MCF 10A (cell line): ENCODE measurements around the gene THADA. TPM values are rescaled to one million over a fixed set of nuclear protein-coding genes. Genes with fewer than 3 reads are reported as not detected.

ENCODE experiments used
- BruUV-seq: library from RNA; stranded (reverse); fragments of 400-500 nt; replicated peaks from 2 replicates; lab custom pipeline; 2021; lab: Mats Ljungman, UMichigan
- CTCF ChIA-PET: fragments of 300-600 bp; sonication (Branson Sonifier 250); formaldehyde crosslinking; extraction: SDS; loops from one replicate; lab custom pipeline; 2021; ENCODE audit warnings: antibody characterized with exemption, inconsistent platforms; lab: Yijun Ruan, JAX
- POLR2A ChIA-PET: fragments of 300-600, 350-650 bp; sonication (Branson Sonifier 250); formaldehyde crosslinking; extraction: SDS; loops from one replicate; lab custom pipeline; 2020; ENCODE audit warnings: antibody characterized with exemption, inconsistent platforms; lab: Yijun Ruan, JAX
- DNase-seq: peaks from one replicate; pipeline ENCODE4 v3.0.0-alpha.2; 2018; ENCODE audit not compliant: unreplicated experiment
- H3K27ac Mint-ChIP-seq: one replicate; pipeline ENCODE4 v1.8.0; 2022; ENCODE audit warnings: mild to moderate bottlenecking, low read depth, mixed read lengths; ENCODE audit not compliant: unreplicated experiment
- H3K27me3 Mint-ChIP-seq: one replicate; pipeline ENCODE4 v1.8.0; 2022; ENCODE audit warnings: mixed read lengths; ENCODE audit not compliant: insufficient read depth, unreplicated experiment
- H3K36me3 Mint-ChIP-seq: one replicate; pipeline ENCODE4 v1.8.0; 2022; ENCODE audit warnings: mild to moderate bottlenecking, moderate library complexity, mixed read lengths; ENCODE audit not compliant: insufficient read depth, unreplicated experiment
- H3K4me1 Mint-ChIP-seq: one replicate; pipeline ENCODE4 v1.8.0; 2022; ENCODE audit warnings: mixed read lengths; ENCODE audit not compliant: insufficient read depth, unreplicated experiment
- H3K4me3 Mint-ChIP-seq: one replicate; pipeline ENCODE4 v1.8.0; 2022; ENCODE audit warnings: mild to moderate bottlenecking, moderate library complexity, mixed read lengths; ENCODE audit not compliant: unreplicated experiment
- H3K9me3 Mint-ChIP-seq: one replicate; pipeline ENCODE4 v1.8.0; 2022; ENCODE audit warnings: mixed read lengths; ENCODE audit not compliant: unreplicated experiment
- intact Hi-C: fragments of 100-400 bp; cut with micrococcal nuclease; formaldehyde crosslinking; loops from 2 replicates; pipeline ENCODE4 v1.14.1; 2022
- total RNA-seq: library from RNA; stranded (reverse); gene quantifications from 2 replicates; pipeline ENCODE4 v1.2.3, GENCODE V29; 2022
- TF ChIP-seq, protein P1 (sequence below): fragments of 200-600 bp; IDR thresholded peaks from one replicate; pipeline ENCODE4 v1.8.0; 2022; ENCODE audit warnings: antibody characterized with exemption, mild to moderate bottlenecking; ENCODE audit not compliant: unreplicated experiment

The THADA gene
- total RNA-seq, 1 experiment from 2014 or later = 49.8 TPM

- Mint-ChIP-seq H3K27ac (peak overlapping the region; percentile 91), H3K36me3 (peaks cover 28% of the 10 kb centered on the region), H3K4me1 (peaks cover 16% of the 10 kb centered on the region), H3K9me3 (no peaks in the 10 kb centered on the region), H3K4me3 (no peak overlapping the region), H3K27me3 (no peaks in the 10 kb centered on the region)
- CTCF ChIA-PET = interaction anchor here (0.6 to 2.9 kb wide), 3 partner anchors 17 to 500 kb away, joined by 3 to 13 read pairs (median 8); no protein-coding TSS in a partner anchor
- BruUV-seq = no TSS peak
- intact Hi-C loops = no loop called here
- POLR2A ChIA-PET = interaction anchor here (0.8 to 2.7 kb wide), 11 partner anchors 10 to 294 kb away, joined by 3 to 22 read pairs (median 6); no protein-coding TSS in a partner anchor
- no peak for DNase-seq
- TF ChIP-seq, protein P1, sequence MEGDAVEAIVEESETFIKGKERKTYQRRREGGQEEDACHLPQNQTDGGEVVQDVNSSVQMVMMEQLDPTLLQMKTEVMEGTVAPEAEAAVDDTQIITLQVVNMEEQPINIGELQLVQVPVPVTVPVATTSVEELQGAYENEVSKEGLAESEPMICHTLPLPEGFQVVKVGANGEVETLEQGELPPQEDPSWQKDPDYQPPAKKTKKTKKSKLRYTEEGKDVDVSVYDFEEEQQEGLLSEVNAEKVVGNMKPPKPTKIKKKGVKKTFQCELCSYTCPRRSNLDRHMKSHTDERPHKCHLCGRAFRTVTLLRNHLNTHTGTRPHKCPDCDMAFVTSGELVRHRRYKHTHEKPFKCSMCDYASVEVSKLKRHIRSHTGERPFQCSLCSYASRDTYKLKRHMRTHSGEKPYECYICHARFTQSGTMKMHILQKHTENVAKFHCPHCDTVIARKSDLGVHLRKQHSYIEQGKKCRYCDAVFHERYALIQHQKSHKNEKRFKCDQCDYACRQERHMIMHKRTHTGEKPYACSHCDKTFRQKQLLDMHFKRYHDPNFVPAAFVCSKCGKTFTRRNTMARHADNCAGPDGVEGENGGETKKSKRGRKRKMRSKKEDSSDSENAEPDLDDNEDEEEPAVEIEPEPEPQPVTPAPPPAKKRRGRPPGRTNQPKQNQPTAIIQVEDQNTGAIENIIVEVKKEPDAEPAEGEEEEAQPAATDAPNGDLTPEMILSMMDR = no peak
Measured at GRCh38 chr2:43425659-43426058, 170.2 kb downstream of the THADA start.

DNA sequence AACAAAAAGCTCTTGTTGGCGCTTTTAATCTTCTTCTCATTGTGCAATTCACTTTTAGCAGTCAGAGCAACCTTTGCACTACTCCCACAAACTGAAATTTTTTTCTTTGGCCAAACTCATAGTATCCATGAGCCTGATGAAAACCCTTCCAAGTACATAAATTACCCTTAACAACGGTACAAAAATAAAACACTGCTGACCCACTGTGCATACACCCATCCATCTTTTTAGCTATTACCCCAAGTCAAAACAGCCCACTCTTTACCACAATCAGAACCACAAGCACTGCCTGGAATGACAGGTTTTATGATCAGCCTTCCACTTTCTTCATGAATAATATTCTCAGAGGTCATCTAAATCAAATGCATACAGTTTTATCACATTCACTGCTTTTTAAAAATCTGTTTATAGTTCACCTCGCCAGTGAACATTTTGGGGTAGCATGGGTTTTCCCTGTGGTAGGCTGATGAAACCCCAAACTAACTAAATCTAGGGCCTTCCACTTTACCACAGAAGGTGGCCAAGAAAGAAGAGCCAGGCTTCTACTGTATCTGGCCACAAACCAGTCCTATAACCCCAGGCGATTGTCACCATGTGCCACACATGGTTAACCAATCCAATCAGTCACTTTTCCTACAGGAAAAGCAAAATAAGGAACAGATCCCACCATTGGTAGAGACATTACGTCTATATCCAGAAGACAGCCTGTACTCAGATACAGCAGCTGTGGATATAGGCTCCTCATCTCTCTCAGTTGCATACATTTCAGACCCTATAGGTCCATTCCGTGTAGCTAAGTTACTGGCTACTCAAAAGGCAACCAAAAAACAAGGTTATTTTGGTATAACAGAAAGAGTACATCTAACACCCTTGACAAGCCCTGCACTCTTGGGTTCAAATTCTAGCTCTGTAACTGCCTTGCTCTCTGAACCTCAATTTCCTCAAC, 171.3 kb downstream of the THADA start:
- intact Hi-C loops = no loop called here
- H3K9me3 Mint-ChIP-seq = no peaks in the 10 kb centered on the region
- CTCF ChIA-PET = interaction anchor here (2.4 to 2.9 kb wide), 2 partner anchors 16 to 60 kb away, joined by 8 to 13 read pairs; no protein-coding TSS in a partner anchor
- POLR2A ChIA-PET = interaction anchor here (0.7 to 2.7 kb wide), 7 partner anchors 9 to 567 kb away, joined by 3 to 11 read pairs (median 3); partner anchors contain the start of gene THADA
- no peak overlapping the region for H3K4me3 Mint-ChIP-seq
- H3K27ac Mint-ChIP-seq = peak overlapping the region; percentile 91
- BruUV-seq = no TSS peak
- H3K4me1 Mint-ChIP-seq = peaks cover 22% of the 10 kb centered on the region
- H3K36me3 Mint-ChIP-seq = peaks cover 27% of the 10 kb centered on the region
- DNase-seq = no peak
- TF ChIP-seq, protein P1 = no peak
- no peaks in the 10 kb centered on the region for H3K27me3 Mint-ChIP-seq

DNA sequence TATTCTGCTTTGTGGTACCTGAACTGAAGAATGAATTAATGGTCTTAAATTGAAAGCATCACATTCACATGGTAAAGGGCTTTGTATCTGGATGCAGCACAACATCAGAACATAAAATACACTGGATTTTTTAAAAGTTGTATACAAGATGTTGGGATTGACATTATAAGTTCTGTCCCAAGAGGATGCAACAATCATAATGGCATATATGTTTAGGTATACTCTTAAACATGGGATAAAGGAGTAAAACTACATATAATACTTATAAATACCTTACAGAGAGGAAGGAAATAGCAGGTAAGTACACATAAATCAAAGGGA, 171.9 kb downstream of the THADA start:
- CTCF ChIA-PET = interaction anchor here (0.6 to 2.9 kb wide), 3 partner anchors 15 to 121 kb away, joined by 3 to 13 read pairs (median 8); no protein-coding TSS in a partner anchor
- no peak for DNase-seq

More for the DNA sequence above, 171.9 kb downstream of the THADA start:
- Mint-ChIP-seq H3K36me3 (peaks cover 21% of the 10 kb centered on the region), H3K9me3 (no peaks in the 10 kb centered on the region), H3K4me3 (no peak overlapping the region), H3K27me3 (no peaks in the 10 kb centered on the region), H3K4me1 (peaks cover 22% of the 10 kb centered on the region), H3K27ac (peak overlapping the region; percentile 61)
- TF ChIP-seq, protein P1 = no peak
- POLR2A ChIA-PET = interaction anchor here (0.7 to 1.2 kb wide), 4 partner anchors 31 to 566 kb away, joined by 3 to 5 read pairs (median 3); no protein-coding TSS in a partner anchor
- intact Hi-C loops = no loop called here
- BruUV-seq = no TSS peak
